Measurements from ENCODE around the gene CMTR2. TPM values are rescaled to one million over a fixed set of nuclear protein-coding genes. Genes with fewer than 3 reads are reported as not detected.

CMTR2 gene
- total and polyA plus RNA-seq, 7 donors: 4.8 to 25.7 (median 15.5) TPM

DNA sequence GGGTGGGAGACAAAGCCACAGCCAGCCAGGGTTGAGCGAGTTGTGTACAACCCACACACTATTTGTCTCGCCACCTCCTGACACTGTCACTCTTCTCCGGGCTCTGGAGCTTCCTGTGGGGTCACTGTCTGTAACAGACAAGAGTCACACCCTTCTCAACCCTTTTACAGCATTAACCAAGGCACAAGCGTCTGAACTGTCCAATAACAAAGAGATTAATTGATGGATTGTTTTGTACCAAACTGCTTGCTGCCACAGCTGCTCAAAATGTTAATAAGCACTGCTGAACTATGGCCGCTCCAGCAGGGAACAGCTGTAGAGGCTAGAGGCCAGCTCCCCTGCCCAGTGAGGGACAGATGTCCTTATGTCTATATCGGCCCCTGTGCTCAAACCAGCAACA, 33.5 kb downstream of the CMTR2 start:
- intact Hi-C loops (cut with DNase I): no loop called here
- 33 to 42% methylated on average over 6 of the region's 6 CpGs for WGBS, 2 donors
- no peaks in the 10 kb centered on the region for H3K36me3 ChIP-seq
- H3K4me3 ChIP-seq: no peak overlapping the region
- TF ChIP-seq POLR2A (IDR thresholded peaks at IDR 0.05) (no peak), POLR2AphosphoS5 (IDR thresholded peaks at IDR 0.05) (no peak), EP300 (IDR thresholded peaks at IDR 0.05) (no peak)
- TF ChIP-seq, protein P1, sequence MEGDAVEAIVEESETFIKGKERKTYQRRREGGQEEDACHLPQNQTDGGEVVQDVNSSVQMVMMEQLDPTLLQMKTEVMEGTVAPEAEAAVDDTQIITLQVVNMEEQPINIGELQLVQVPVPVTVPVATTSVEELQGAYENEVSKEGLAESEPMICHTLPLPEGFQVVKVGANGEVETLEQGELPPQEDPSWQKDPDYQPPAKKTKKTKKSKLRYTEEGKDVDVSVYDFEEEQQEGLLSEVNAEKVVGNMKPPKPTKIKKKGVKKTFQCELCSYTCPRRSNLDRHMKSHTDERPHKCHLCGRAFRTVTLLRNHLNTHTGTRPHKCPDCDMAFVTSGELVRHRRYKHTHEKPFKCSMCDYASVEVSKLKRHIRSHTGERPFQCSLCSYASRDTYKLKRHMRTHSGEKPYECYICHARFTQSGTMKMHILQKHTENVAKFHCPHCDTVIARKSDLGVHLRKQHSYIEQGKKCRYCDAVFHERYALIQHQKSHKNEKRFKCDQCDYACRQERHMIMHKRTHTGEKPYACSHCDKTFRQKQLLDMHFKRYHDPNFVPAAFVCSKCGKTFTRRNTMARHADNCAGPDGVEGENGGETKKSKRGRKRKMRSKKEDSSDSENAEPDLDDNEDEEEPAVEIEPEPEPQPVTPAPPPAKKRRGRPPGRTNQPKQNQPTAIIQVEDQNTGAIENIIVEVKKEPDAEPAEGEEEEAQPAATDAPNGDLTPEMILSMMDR (IDR thresholded peaks at IDR 0.05): no peak
- no peaks in the 10 kb centered on the region for H3K27me3 ChIP-seq
- H3K4me1 ChIP-seq: no peaks in the 10 kb centered on the region
- DNase-seq: no peak
- no peaks in the 10 kb centered on the region for H3K9me3 ChIP-seq
- no peak overlapping the region for H3K27ac ChIP-seq

DNA sequence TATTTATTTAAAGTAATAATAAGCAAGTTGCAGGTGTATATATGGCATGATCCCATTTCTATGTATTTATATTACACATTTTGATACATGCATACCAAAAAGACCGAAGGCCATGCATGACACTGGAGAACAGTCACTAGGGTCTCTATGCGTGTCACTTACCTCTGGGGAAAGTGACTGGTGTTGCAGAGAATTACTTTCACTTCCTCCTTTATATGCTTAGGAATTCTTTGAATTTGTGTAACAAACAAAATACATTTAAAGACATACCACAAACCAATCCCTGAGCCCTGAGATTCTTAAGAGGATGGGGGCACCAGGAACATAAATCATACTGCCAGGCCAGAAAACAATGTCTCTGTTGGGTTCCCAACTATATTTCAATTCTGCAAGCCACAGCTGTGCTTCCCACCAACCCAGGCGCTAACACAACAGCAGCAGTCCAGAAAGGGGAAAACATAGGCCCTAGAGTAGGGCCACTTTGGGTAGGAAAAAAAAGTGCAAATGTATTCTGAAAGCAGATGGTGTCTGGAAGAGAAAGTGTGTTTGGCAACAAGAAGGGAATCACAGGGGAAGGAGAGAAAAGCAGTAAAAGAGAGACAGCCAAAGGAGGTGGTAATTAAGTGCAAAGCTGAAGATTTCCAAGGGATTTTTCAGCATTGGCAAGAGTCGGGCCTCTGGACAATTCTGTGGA, 34.2 kb downstream of the CMTR2 start:
- intact Hi-C loops (cut with DNase I): no loop called here
- H3K27me3 ChIP-seq: no peaks in the 10 kb centered on the region
- 70 to 72% methylated on average over 4 of the region's 4 CpGs for WGBS, 2 donors
- H3K4me1 ChIP-seq: no peaks in the 10 kb centered on the region
- no peaks in the 10 kb centered on the region for H3K9me3 ChIP-seq
- H3K4me3 ChIP-seq: no peak overlapping the region
- no peaks in the 10 kb centered on the region for H3K36me3 ChIP-seq
- TF ChIP-seq POLR2A (IDR thresholded peaks at IDR 0.05) (no peak), EP300 (IDR thresholded peaks at IDR 0.05) (no peak), POLR2AphosphoS5 (IDR thresholded peaks at IDR 0.05) (no peak)
- TF ChIP-seq, protein P1 (IDR thresholded peaks at IDR 0.05): no peak
- H3K27ac ChIP-seq: no peak overlapping the region
- DNase-seq: no peak

DNA sequence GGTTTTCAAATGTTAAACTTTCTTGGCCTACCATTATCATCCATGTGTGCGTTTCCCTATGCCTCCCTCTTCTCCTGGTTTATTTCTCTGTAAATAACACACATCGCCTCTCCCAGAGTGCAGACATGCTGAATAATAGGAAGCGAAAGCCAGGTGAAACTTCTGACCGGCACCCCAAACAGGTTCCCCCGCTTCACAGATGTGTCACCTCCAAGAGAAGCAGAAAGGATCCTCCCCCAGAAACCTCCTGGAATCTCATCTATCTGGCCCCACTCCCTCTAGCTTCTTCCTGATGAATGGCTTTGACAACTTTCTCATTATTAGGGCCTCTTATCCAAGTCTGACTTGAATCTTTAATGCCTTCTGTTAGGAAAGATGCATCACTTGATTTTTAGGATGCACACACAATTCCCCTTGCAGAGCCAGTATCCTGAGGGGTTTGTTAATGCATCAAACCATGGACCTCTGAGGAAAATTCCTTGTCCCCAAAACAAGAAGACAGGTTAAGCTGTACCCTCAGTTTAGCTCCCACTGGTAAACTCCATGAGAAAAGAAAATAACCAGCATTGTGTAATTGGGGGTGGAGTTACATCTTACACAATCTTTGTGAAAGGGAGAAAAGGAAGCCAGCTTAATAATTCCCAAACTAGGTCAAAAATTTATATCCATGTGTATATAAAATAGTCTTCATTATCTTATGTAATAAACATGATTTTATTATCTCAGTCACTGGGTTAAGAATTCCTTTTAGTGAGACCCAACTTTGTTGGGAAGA, 38.6 kb downstream of the CMTR2 start:
- no peaks in the 10 kb centered on the region for H3K9me3 ChIP-seq
- H3K4me1 ChIP-seq: no peaks in the 10 kb centered on the region
- intact Hi-C loops (cut with DNase I): no loop called here
- no peak overlapping the region for H3K4me3 ChIP-seq
- no peaks in the 10 kb centered on the region for H3K27me3 ChIP-seq
- no peak for DNase-seq
- 82 to 85% methylated on average over 5 of the region's 5 CpGs for WGBS, 2 donors
- H3K27ac ChIP-seq: no peak overlapping the region
- TF ChIP-seq EP300 (IDR thresholded peaks at IDR 0.05): no peak
- TF ChIP-seq POLR2A (IDR thresholded peaks at IDR 0.05): no peak
- no peak for TF ChIP-seq POLR2AphosphoS5 (IDR thresholded peaks at IDR 0.05)
- TF ChIP-seq, protein P1 (IDR thresholded peaks at IDR 0.05): no peak
- H3K36me3 ChIP-seq: no peaks in the 10 kb centered on the region

DNA sequence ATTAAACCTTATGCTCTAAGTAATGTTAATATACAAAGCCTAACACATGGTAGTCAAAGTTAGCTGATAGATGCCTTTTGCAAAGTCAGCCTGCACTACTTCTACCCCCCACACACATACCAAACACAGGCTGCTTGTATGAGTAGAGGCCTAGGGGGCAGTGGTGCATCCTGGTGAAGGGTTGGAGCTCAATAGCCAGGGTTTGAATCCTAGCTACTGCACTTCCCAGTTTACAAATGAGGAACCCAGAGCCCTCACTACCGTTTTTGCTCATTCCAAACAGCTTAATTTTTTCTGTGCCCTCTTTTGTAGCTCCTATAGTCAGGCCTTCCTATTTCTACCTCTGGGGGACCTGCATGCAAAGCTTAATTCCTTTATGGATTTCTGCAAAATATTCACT, 39.8 kb downstream of the CMTR2 start:
- Histone ChIP-seq H3K27me3 (no peaks in the 10 kb centered on the region), H3K9me3 (no peaks in the 10 kb centered on the region), H3K27ac (no peak overlapping the region), H3K4me3 (no peak overlapping the region), H3K36me3 (no peaks in the 10 kb centered on the region), H3K4me1 (no peaks in the 10 kb centered on the region)
- intact Hi-C loops (cut with DNase I): no loop called here
- WGBS, 2 donors: 24 to 38% methylated on average over 1 of the region's 1 CpG
- TF ChIP-seq EP300 (IDR thresholded peaks at IDR 0.05): no peak
- TF ChIP-seq POLR2AphosphoS5 (IDR thresholded peaks at IDR 0.05): no peak
- TF ChIP-seq, protein P1 (IDR thresholded peaks at IDR 0.05): no peak
- no peak for TF ChIP-seq POLR2A (IDR thresholded peaks at IDR 0.05)
- no peak for DNase-seq

All from sigmoid colon (tissue), 7 donors.